H9 (cell line): ENCODE results near the gene HECTD1. TPM values are rescaled to one million over a fixed set of nuclear protein-coding genes. Genes with fewer than 3 reads are reported as not detected.

Experiments
- DNase-seq: peaks from one replicate; pipeline ENCODE4 v3.0.0-alpha.2; 2017
- H2AFZ ChIP-seq: one replicate; pipeline ENCODE4 v1.6.1; 2013; ENCODE audit warnings: mild to moderate bottlenecking, low read length, control low read depth, moderate library complexity
- H2AK5ac ChIP-seq: 2 replicates; pipeline ENCODE4 v1.6.1; 2013; ENCODE audit warnings: low read length, control low read depth, mixed read lengths; ENCODE audit not compliant: insufficient read length
- H2BK120ac ChIP-seq: one replicate; pipeline ENCODE4 v1.6.1; 2013; ENCODE audit warnings: low read depth, mild to moderate bottlenecking, low read length, control low read depth, inconsistent platforms; ENCODE audit not compliant: poor library complexity, severe bottlenecking
- H2BK12ac ChIP-seq: 2 replicates; pipeline ENCODE4 v1.6.1; 2013; ENCODE audit warnings: low read length, control low read depth, mixed read lengths, low read depth; ENCODE audit not compliant: insufficient read length
- H2BK15ac ChIP-seq: 2 replicates; pipeline ENCODE4 v1.6.1; 2013; ENCODE audit warnings: low read depth, low read length, control low read depth
- H2BK20ac ChIP-seq: one replicate; pipeline ENCODE4 v1.6.1; 2013; ENCODE audit warnings: low read depth, mild to moderate bottlenecking, low read length, control low read depth, inconsistent platforms; ENCODE audit not compliant: poor library complexity, severe bottlenecking
- H2BK5ac ChIP-seq: 2 replicates; pipeline ENCODE4 v1.6.1; 2013; ENCODE audit warnings: low read length, control low read depth, mixed read lengths; ENCODE audit not compliant: insufficient read length
- H3K14ac ChIP-seq: 2 replicates; pipeline ENCODE4 v1.6.1; 2013; ENCODE audit warnings: low read length, control low read depth; ENCODE audit not compliant: insufficient read depth
- H3K18ac ChIP-seq: 2 replicates; pipeline ENCODE4 v1.6.1; 2013; ENCODE audit warnings: low read depth, mild to moderate bottlenecking, mixed read lengths, low read length, control low read depth; ENCODE audit not compliant: insufficient read length
- H3K23ac ChIP-seq: 2 replicates; pipeline ENCODE4 v1.6.1; 2013; ENCODE audit warnings: low read length, control low read depth, mixed read lengths, low read depth; ENCODE audit not compliant: insufficient read length
- H3K23me2 ChIP-seq: 2 replicates; pipeline ENCODE4 v1.6.1; 2013; ENCODE audit warnings: low read depth, mild to moderate bottlenecking, mixed read lengths, low read length, control low read depth; ENCODE audit not compliant: insufficient read length, poor library complexity, severe bottlenecking
- H3K27ac ChIP-seq: 2 replicates; pipeline ENCODE4 v1.5.1; 2013; ENCODE audit warnings: low read length, control low read depth, mixed read lengths, low read depth; ENCODE audit not compliant: insufficient read length
- H3K27me3 ChIP-seq: 2 replicates; pipeline ENCODE4 v1.6.1; 2013; ENCODE audit warnings: low read length, control low read depth, inconsistent platforms; ENCODE audit not compliant: insufficient read depth
- H3K4ac ChIP-seq: 2 replicates; pipeline ENCODE4 v1.6.1; 2013; ENCODE audit warnings: low read depth, mild to moderate bottlenecking, control low read depth, inconsistent platforms, low read length, moderate library complexity
- H3K4me1 ChIP-seq: 2 replicates; pipeline ENCODE4 v1.6.1; 2013; ENCODE audit warnings: low read length, control low read depth, inconsistent platforms; ENCODE audit not compliant: insufficient read depth
- H3K4me2 ChIP-seq: 2 replicates; pipeline ENCODE4 v1.6.1; 2013; ENCODE audit warnings: low read length, control low read depth, mixed read lengths; ENCODE audit not compliant: insufficient read length, insufficient read depth
- H3K56ac ChIP-seq: 2 replicates; pipeline ENCODE4 v1.6.1; 2013; ENCODE audit warnings: low read depth, mild to moderate bottlenecking, mixed read lengths, low read length, control low read depth; ENCODE audit not compliant: insufficient read length
- H3K79me1 ChIP-seq: 2 replicates; pipeline ENCODE4 v1.6.1; 2013; ENCODE audit warnings: low read depth, mild to moderate bottlenecking, moderate library complexity, low read length, control low read depth, inconsistent platforms; ENCODE audit not compliant: insufficient read depth, poor library complexity, severe bottlenecking
- H3K79me2 ChIP-seq: 2 replicates; pipeline ENCODE4 v1.6.1; 2013; ENCODE audit warnings: low read length, control low read depth, inconsistent platforms; ENCODE audit not compliant: insufficient read depth
- H3K9ac ChIP-seq: 2 replicates; pipeline ENCODE4 v1.6.1; 2013; ENCODE audit warnings: low read length, control low read depth, mixed read lengths; ENCODE audit not compliant: insufficient read length; ENCODE audit errors: extremely low read depth
- H3K9me3 ChIP-seq: one replicate; pipeline ENCODE4 v1.6.1; 2013; ENCODE audit warnings: low read depth, low read length, inconsistent platforms; ENCODE audit not compliant: control insufficient read depth
- H3T11ph ChIP-seq: one replicate; pipeline ENCODE4 v1.6.1; 2013; ENCODE audit warnings: mild to moderate bottlenecking, low read length, control low read depth, inconsistent platforms
- H4K20me1 ChIP-seq: one replicate; pipeline ENCODE4 v1.6.1; 2013; ENCODE audit not compliant: control insufficient read depth, insufficient read length, insufficient read depth
- H4K5ac ChIP-seq: 2 replicates; pipeline ENCODE4 v1.6.1; 2013; ENCODE audit warnings: low read depth, mild to moderate bottlenecking, mixed read lengths, low read length, control low read depth; ENCODE audit not compliant: insufficient read length
- H4K8ac ChIP-seq: replicated peaks from 2 replicates; pipeline ENCODE4 v1.6.1; 2013; ENCODE audit warnings: low read length, control low read depth, mixed read lengths, low read depth; ENCODE audit not compliant: insufficient read length
- H4K91ac ChIP-seq: 2 replicates; pipeline ENCODE4 v1.6.1; 2013; ENCODE audit warnings: low read depth, mild to moderate bottlenecking, moderate library complexity, mixed read lengths, low read length, control low read depth; ENCODE audit not compliant: insufficient read length
- H3K27ac Mint-ChIP-seq, 3 experiments: 2 replicates in 2 of 3; 3 replicates in 1 of 3; pipeline ENCODE4 v1.8.0; 2020 to 2021; ENCODE audit warnings: mixed read lengths in 3 of 3, mild to moderate bottlenecking in 1 of 3, moderate library complexity in 1 of 3
- H3K27me3 Mint-ChIP-seq: 2 replicates; pipeline ENCODE4 v1.8.0; 2021; ENCODE audit warnings: low read depth, mild to moderate bottlenecking, moderate library complexity, mixed read lengths
- H3K36me3 Mint-ChIP-seq, 3 experiments: 2 replicates in 2 of 3; 3 replicates in 1 of 3; pipeline ENCODE4 v1.8.0; 2020 to 2021; ENCODE audit warnings: low read depth in 3 of 3, mixed read lengths in 3 of 3; ENCODE audit not compliant: insufficient read depth in 1 of 3
- H3K4me1 Mint-ChIP-seq, 2 experiments: 2 replicates each; pipeline ENCODE4 v1.8.0; 2020; ENCODE audit warnings: mixed read lengths in 2 of 2
- H3K4me3 Mint-ChIP-seq, 2 experiments: 2 replicates in 1 of 2; 3 replicates in 1 of 2; pipeline ENCODE4 v1.8.0; 2020 to 2021; ENCODE audit warnings: mild to moderate bottlenecking in 2 of 2, mixed read lengths in 2 of 2, moderate library complexity in 1 of 2
- H3K9me3 Mint-ChIP-seq, 2 experiments: 2 replicates in 1 of 2; 3 replicates in 1 of 2; pipeline ENCODE4 v1.8.0; 2020; ENCODE audit warnings: mild to moderate bottlenecking in 2 of 2, mixed read lengths in 2 of 2, moderate library complexity in 1 of 2
- total RNA-seq: library from RNA; stranded (reverse); gene quantifications from 2 replicates; pipeline ENCODE4 v1.2.1, GENCODE V29; 2021
- TF ChIP-seq, protein P1 (sequence below): fragments of 200-600 bp; sonication (generic); conservative IDR thresholded peaks from 3 replicates; pipeline ENCODE4 v1.8.0; 2021; ENCODE audit warnings: antibody characterized with exemption, mild to moderate bottlenecking

HECTD1 gene
- total RNA-seq, 1 experiment from 2014 or later, result 135 TPM

DNA sequence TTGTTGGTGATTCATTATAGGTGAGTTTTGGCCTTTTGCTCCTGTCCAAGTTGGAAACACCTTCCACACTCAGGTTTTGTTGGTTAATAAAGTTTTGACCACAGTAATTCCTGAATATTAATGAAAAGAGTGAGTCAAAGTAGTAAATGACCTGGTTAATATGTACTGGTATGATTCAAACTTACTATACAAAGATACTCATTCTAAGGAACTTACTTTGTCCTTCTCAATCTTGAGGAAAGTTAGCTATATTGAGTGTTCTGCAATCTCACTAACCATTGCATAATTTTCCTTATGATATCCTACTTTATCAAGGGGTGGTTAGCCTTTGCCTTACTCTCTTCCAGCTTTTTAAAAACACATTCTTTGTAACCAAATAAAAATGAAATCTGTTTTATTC lies 20.9 kb upstream of the HECTD1 start:
- H3K36me3 Mint-ChIP-seq, result no peaks in the 10 kb centered on the region
- Histone ChIP-seq H4K5ac (no peak overlapping the region), H4K8ac (no peak overlapping the region), H3T11ph (no peak overlapping the region), H3K14ac (no peak overlapping the region), H3K79me1 (no peaks in the 10 kb centered on the region), H3K23me2 (no peaks in the 10 kb centered on the region), H3K4me2 (no peak overlapping the region), H3K56ac (no peak overlapping the region), H2AFZ (no peak overlapping the region), H3K23ac (no peak overlapping the region), H3K27me3 (no peaks in the 10 kb centered on the region), H3K9ac (no peak overlapping the region), H3K4me1 (peaks cover 3% of the 10 kb centered on the region; the same call in 1 of the 2 replicates), H2BK5ac (no peak overlapping the region), H3K9me3 (no peaks in the 10 kb centered on the region), H2BK12ac (no peak overlapping the region), H2BK120ac (no peak overlapping the region), H2BK20ac (no peak overlapping the region), H3K18ac (no peak overlapping the region), H4K91ac (no peak overlapping the region), H3K79me2 (no peaks in the 10 kb centered on the region), H3K4ac (no peak overlapping the region), H4K20me1 (no peaks in the 10 kb centered on the region), H2BK15ac (no peak overlapping the region), H2AK5ac (no peak overlapping the region), H3K27ac (no peak overlapping the region)
- H3K9me3 Mint-ChIP-seq, result no peaks in the 10 kb centered on the region
- H3K4me1 Mint-ChIP-seq, result peaks cover 6 to 7% of the 10 kb centered on the region in 2 experiments
- DNase-seq, result no peak
- no peaks in the 10 kb centered on the region for H3K27me3 Mint-ChIP-seq
- H3K4me3 Mint-ChIP-seq, result no peak overlapping the region
- TF ChIP-seq, protein P1, sequence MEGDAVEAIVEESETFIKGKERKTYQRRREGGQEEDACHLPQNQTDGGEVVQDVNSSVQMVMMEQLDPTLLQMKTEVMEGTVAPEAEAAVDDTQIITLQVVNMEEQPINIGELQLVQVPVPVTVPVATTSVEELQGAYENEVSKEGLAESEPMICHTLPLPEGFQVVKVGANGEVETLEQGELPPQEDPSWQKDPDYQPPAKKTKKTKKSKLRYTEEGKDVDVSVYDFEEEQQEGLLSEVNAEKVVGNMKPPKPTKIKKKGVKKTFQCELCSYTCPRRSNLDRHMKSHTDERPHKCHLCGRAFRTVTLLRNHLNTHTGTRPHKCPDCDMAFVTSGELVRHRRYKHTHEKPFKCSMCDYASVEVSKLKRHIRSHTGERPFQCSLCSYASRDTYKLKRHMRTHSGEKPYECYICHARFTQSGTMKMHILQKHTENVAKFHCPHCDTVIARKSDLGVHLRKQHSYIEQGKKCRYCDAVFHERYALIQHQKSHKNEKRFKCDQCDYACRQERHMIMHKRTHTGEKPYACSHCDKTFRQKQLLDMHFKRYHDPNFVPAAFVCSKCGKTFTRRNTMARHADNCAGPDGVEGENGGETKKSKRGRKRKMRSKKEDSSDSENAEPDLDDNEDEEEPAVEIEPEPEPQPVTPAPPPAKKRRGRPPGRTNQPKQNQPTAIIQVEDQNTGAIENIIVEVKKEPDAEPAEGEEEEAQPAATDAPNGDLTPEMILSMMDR, result no peak
- no peak overlapping the region for H3K27ac Mint-ChIP-seq
